ENCODE results near the gene WWOX. TPM values are rescaled to one million over a fixed set of nuclear protein-coding genes. Genes with fewer than 3 reads are reported as not detected.

WWOX gene
- total and polyA plus RNA-seq, 2 of the 13 experiments (the other 11 are each of a cell fraction or from before 2014, with no cell fraction given) = 9.1 to 37.4 TPM

GRCh38 chr16:78206623-78207223, 107.3 kb downstream of the WWOX start (continued):
- TF ChIP-seq, protein P1, sequence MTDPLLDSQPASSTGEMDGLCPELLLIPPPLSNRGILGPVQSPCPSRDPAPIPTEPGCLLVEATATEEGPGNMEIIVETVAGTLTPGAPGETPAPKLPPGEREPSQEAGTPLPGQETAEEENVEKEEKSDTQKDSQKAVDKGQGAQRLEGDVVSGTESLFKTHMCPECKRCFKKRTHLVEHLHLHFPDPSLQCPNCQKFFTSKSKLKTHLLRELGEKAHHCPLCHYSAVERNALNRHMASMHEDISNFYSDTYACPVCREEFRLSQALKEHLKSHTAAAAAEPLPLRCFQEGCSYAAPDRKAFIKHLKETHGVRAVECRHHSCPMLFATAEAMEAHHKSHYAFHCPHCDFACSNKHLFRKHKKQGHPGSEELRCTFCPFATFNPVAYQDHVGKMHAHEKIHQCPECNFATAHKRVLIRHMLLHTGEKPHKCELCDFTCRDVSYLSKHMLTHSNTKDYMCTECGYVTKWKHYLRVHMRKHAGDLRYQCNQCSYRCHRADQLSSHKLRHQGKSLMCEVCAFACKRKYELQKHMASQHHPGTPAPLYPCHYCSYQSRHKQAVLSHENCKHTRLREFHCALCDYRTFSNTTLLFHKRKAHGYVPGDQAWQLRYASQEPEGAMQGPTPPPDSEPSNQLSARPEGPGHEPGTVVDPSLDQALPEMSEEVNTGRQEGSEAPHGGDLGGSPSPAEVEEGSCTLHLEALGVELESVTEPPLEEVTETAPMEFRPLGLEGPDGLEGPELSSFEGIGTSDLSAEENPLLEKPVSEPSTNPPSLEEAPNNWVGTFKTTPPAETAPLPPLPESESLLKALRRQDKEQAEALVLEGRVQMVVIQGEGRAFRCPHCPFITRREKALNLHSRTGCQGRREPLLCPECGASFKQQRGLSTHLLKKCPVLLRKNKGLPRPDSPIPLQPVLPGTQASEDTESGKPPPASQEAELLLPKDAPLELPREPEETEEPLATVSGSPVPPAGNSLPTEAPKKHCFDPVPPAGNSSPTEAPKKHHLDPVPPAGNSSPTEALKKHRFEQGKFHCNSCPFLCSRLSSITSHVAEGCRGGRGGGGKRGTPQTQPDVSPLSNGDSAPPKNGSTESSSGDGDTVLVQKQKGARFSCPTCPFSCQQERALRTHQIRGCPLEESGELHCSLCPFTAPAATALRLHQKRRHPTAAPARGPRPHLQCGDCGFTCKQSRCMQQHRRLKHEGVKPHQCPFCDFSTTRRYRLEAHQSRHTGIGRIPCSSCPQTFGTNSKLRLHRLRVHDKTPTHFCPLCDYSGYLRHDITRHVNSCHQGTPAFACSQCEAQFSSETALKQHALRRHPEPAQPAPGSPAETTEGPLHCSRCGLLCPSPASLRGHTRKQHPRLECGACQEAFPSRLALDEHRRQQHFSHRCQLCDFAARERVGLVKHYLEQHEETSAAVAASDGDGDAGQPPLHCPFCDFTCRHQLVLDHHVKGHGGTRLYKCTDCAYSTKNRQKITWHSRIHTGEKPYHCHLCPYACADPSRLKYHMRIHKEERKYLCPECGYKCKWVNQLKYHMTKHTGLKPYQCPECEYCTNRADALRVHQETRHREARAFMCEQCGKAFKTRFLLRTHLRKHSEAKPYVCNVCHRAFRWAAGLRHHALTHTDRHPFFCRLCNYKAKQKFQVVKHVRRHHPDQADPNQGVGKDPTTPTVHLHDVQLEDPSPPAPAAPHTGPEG (CRISPR knock-in tag; IDR thresholded peaks at IDR 0.05) = no peak
- TF ChIP-seq PAXIP1 (CRISPR knock-in tag; conservative IDR thresholded peaks at IDR 0.05) = peak; percentile 84
- no peak for TF ChIP-seq SOX13 (IDR thresholded peaks at IDR 0.05)
- TF ChIP-seq SOX13 (CRISPR knock-in tag; conservative IDR thresholded peaks at IDR 0.05 in 1 of 2, IDR thresholded peaks at IDR 0.05 in 1 of 2) = peak in 1 of 2 experiments; percentile 70; a peak in 2 of 4 replicates
- peak; percentile 62; the same call in 1 of the 2 replicates for TF ChIP-seq SOX5 (CRISPR knock-in tag; IDR thresholded peaks at IDR 0.05; ENCODE audit: borderline replicate concordance)
- no peak for TF ChIP-seq FOXP4 (CRISPR knock-in tag; IDR thresholded peaks at IDR 0.05)
- 0 out of 2 replicates have a peak, but pooled peaks have one; percentile 21 for TF ChIP-seq HDAC2 (CRISPR knock-in tag; IDR thresholded peaks at IDR 0.05)
- peak; percentile 30; the same call in 1 of the 2 replicates for TF ChIP-seq RXRB (CRISPR knock-in tag; IDR thresholded peaks at IDR 0.05; ENCODE audit: borderline replicate concordance)
- no peak; the same call in 1 of the 2 replicates for TF ChIP-seq FOXO1 (CRISPR knock-in tag; IDR thresholded peaks at IDR 0.05)
- peak; percentile 85 for TF ChIP-seq HNRNPUL1 (IDR thresholded peaks at IDR 0.05; ENCODE audit: low read depth, low read length)
- no peak for TF ChIP-seq AGO1 (IDR thresholded peaks at IDR 0.05; ENCODE audit: low read depth, low read length, poor library complexity, severe bottlenecking)
- no peak for TF ChIP-seq HDAC1 (CRISPR knock-in tag; IDR thresholded peaks at IDR 0.05)
- TF ChIP-seq SSRP1 (CRISPR knock-in tag; IDR thresholded peaks at IDR 0.05) = 0 out of 2 replicates have a peak, but pooled peaks have one; percentile 55
- no peak for TF ChIP-seq PAX8 (CRISPR knock-in tag; IDR thresholded peaks at IDR 0.05; ENCODE audit: borderline replicate concordance)
- TF ChIP-seq YY1 (IDR thresholded peaks at IDR 0.05; ENCODE audit: insufficient read depth, insufficient replicate concordance, low read depth, low read length) = no peak
- TF ChIP-seq, protein P2, sequence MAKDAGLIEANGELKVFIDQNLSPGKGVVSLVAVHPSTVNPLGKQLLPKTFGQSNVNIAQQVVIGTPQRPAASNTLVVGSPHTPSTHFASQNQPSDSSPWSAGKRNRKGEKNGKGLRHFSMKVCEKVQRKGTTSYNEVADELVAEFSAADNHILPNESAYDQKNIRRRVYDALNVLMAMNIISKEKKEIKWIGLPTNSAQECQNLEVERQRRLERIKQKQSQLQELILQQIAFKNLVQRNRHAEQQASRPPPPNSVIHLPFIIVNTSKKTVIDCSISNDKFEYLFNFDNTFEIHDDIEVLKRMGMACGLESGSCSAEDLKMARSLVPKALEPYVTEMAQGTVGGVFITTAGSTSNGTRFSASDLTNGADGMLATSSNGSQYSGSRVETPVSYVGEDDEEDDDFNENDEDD (CRISPR knock-in tag; IDR thresholded peaks at IDR 0.05; ENCODE audit: borderline replicate concordance) = no peak
- TF ChIP-seq HNF4A (CRISPR knock-in tag; IDR thresholded peaks at IDR 0.05) = peak; percentile 70
